ENCODE measurements around the gene CSNK1G2. TPM values are rescaled to one million over a fixed set of nuclear protein-coding genes. Genes with fewer than 3 reads are reported as not detected.

The CSNK1G2 gene
- polyA plus RNA-seq, 1 donor from 2014 or later, result 110 TPM

DNA sequence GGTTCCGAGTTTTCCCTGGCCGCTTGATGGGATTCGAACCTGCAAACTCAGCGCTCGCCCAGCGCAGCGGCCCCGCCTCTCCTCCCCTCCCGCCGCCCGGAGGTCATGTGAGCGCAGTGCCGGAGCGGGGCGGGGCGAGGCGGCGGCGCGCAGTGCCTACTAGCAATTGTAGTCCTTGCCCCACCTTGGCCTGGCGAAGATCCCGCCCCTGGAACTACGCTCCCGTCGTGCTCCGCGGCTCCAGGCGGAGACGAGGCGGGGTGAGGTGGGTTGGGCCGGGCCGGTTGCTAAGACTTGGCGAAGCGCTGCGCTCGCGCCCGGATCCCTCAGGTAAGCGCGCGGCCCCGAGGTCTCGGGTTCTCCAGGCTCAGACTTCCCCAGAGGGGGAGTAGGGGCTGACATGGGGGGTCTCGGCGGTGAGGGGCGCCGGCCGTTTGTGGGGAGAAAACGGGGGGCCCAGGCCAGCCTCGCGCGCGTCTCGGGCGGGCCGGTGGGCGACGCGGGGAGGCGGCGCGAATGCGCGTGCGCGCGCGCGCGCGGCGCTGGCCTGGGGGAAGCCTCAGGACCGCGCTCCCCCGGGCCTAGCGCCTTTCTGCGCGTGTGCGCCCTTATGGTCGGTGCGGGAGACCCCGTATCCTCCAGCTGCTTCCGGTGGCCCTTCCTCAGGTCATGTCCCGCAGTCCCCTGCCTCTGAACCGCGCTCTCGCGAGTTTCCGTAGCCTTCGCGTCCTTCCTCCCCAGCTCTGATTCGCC is 35.7 kb upstream of the CSNK1G2 start, which contains the start of the genes ADAT3 and SCAMP4:
TSS of gene ADAT3 (plus strand) at position 290 of the 753 bp plus-strand sequence. CDS start 6,649 bp downstream, outside the sequence.
TSS of gene SCAMP4 (plus strand) at position 290 of the 753 bp plus-strand sequence. CDS start 9,621 bp downstream, outside the sequence.
- Histone ChIP-seq H3K27ac (ENCODE audit: low read length) (peak within 1 kb of the TSS; percentile 93), H3K36me3 (ENCODE audit: insufficient read depth, low read length) (no peaks in the 10 kb centered on the region), H3K79me2 (replicated peaks; ENCODE audit: insufficient read depth, low read length) (peaks cover 12% of the 10 kb centered on the region), H3K4me2 (ENCODE audit: low read length) (peak within 1 kb of the TSS; percentile 69), H3F3A (ENCODE audit: insufficient read depth, low read length, poor library complexity, severe bottlenecking) (no peaks in the 10 kb centered on the region), H4K20me1 (ENCODE audit: insufficient read depth) (no peaks in the 10 kb centered on the region), H3K9me2 (ENCODE audit: insufficient read depth, low read length) (no peaks in the 10 kb centered on the region), H2AFZ (ENCODE audit: low read depth, low read length) (peak within 1 kb of the TSS; percentile 62), H3K9ac (ENCODE audit: low read length) (peak within 1 kb of the TSS; percentile 85), H3K4me3 (ENCODE audit: low read length) (peak within 1 kb of the TSS; percentile 67), H3K27me3 (ENCODE audit: insufficient read depth, low read depth, low read length) (no peaks in the 10 kb centered on the region), H3K9me3 (ENCODE audit: low read length) (no peaks in the 10 kb centered on the region)
- TF ChIP-seq, protein P1, sequence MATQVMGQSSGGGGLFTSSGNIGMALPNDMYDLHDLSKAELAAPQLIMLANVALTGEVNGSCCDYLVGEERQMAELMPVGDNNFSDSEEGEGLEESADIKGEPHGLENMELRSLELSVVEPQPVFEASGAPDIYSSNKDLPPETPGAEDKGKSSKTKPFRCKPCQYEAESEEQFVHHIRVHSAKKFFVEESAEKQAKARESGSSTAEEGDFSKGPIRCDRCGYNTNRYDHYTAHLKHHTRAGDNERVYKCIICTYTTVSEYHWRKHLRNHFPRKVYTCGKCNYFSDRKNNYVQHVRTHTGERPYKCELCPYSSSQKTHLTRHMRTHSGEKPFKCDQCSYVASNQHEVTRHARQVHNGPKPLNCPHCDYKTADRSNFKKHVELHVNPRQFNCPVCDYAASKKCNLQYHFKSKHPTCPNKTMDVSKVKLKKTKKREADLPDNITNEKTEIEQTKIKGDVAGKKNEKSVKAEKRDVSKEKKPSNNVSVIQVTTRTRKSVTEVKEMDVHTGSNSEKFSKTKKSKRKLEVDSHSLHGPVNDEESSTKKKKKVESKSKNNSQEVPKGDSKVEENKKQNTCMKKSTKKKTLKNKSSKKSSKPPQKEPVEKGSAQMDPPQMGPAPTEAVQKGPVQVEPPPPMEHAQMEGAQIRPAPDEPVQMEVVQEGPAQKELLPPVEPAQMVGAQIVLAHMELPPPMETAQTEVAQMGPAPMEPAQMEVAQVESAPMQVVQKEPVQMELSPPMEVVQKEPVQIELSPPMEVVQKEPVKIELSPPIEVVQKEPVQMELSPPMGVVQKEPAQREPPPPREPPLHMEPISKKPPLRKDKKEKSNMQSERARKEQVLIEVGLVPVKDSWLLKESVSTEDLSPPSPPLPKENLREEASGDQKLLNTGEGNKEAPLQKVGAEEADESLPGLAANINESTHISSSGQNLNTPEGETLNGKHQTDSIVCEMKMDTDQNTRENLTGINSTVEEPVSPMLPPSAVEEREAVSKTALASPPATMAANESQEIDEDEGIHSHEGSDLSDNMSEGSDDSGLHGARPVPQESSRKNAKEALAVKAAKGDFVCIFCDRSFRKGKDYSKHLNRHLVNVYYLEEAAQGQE (IDR thresholded peaks at IDR 0.05; ENCODE audit: borderline replicate concordance), result no peak
- TF ChIP-seq POLR2AphosphoS5 (IDR thresholded peaks at IDR 0.05) (peak; percentile 93), MXI1 (conservative IDR thresholded peaks at IDR 0.05; ENCODE audit: poor library complexity, severe bottlenecking) (peak; percentile 78), TAF1 (IDR thresholded peaks at IDR 0.05; ENCODE audit: low read depth) (no peak), SMC3 (conservative IDR thresholded peaks at IDR 0.05; ENCODE audit: poor library complexity) (peak; percentile 50), EP300 (conservative IDR thresholded peaks at IDR 0.05; ENCODE audit: poor library complexity, severe bottlenecking) (no peak), RAD21 (conservative IDR thresholded peaks at IDR 0.05) (peak; percentile 26), EZH2 (IDR thresholded peaks at IDR 0.05; ENCODE audit: borderline replicate concordance, insufficient read depth, low read length, poor library complexity, severe bottlenecking) (no peak)
- TF ChIP-seq, protein P2, sequence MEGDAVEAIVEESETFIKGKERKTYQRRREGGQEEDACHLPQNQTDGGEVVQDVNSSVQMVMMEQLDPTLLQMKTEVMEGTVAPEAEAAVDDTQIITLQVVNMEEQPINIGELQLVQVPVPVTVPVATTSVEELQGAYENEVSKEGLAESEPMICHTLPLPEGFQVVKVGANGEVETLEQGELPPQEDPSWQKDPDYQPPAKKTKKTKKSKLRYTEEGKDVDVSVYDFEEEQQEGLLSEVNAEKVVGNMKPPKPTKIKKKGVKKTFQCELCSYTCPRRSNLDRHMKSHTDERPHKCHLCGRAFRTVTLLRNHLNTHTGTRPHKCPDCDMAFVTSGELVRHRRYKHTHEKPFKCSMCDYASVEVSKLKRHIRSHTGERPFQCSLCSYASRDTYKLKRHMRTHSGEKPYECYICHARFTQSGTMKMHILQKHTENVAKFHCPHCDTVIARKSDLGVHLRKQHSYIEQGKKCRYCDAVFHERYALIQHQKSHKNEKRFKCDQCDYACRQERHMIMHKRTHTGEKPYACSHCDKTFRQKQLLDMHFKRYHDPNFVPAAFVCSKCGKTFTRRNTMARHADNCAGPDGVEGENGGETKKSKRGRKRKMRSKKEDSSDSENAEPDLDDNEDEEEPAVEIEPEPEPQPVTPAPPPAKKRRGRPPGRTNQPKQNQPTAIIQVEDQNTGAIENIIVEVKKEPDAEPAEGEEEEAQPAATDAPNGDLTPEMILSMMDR (IDR thresholded peaks at IDR 0.05; ENCODE audit: poor library complexity, severe bottlenecking), result peak; percentile 18

DNA sequence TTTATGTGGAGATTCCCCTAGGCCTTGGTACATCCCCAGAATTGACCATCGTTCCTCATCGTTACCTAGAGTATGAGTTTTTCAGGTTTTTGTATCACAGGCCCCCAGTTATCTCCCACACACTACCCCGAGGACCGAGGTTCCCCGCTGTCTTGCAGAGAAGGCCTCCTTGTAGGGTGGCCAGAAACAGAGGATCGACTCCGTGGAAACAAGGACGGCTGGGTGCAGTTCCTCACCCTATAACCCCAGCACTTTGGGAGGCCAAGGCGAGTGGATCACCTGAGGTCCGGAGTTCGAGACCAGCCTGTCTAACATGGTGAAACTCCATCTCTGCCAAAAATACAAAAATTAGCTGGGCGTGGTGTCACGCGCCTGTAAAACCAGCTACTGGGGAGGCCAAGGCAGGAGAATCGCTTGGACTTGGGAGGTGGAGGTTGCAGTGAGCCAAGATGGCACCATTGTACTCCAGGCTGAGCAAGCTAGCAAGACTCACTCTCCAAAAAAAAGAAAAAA is 35.1 kb upstream of the CSNK1G2 start:
- Histone ChIP-seq H3K4me3 (ENCODE audit: low read length) (peak overlapping the region; percentile 67), H3K79me2 (replicated peaks; ENCODE audit: insufficient read depth, low read length) (peaks cover 12% of the 10 kb centered on the region), H3K27ac (ENCODE audit: low read length) (peak overlapping the region; percentile 93), H3K36me3 (ENCODE audit: insufficient read depth, low read length) (no peaks in the 10 kb centered on the region), H2AFZ (ENCODE audit: low read depth, low read length) (peak overlapping the region; percentile 62), H3K4me2 (ENCODE audit: low read length) (peak overlapping the region; percentile 69), H3K9ac (ENCODE audit: low read length) (peak overlapping the region; percentile 85), H4K20me1 (ENCODE audit: insufficient read depth) (no peaks in the 10 kb centered on the region), H3K9me3 (ENCODE audit: low read length) (no peaks in the 10 kb centered on the region), H3K27me3 (ENCODE audit: insufficient read depth, low read depth, low read length) (no peaks in the 10 kb centered on the region), H3F3A (ENCODE audit: insufficient read depth, low read length, poor library complexity, severe bottlenecking) (no peaks in the 10 kb centered on the region), H3K9me2 (ENCODE audit: insufficient read depth, low read length) (no peaks in the 10 kb centered on the region)
- TF ChIP-seq POLR2AphosphoS5 (IDR thresholded peaks at IDR 0.05) (no peak), TAF1 (IDR thresholded peaks at IDR 0.05; ENCODE audit: low read depth) (no peak), RAD21 (conservative IDR thresholded peaks at IDR 0.05) (no peak), MXI1 (conservative IDR thresholded peaks at IDR 0.05; ENCODE audit: poor library complexity, severe bottlenecking) (no peak)

All from neural cell (in vitro differentiated cells).